H1 (cell line): Measurements from ENCODE around the gene SNTG2. TPM values are rescaled to one million over a fixed set of nuclear protein-coding genes. Genes with fewer than 3 reads are reported as not detected.

Source experiments
- KDM5A ChIP-seq: fragments of 200-600 bp; IDR thresholded peaks from 2 replicates; pipeline ENCODE4 v1.7.1; 2012; ENCODE audit warnings: mild to moderate bottlenecking, low read length, inconsistent platforms, mixed read lengths
- MAX ChIP-seq: IDR thresholded peaks from 2 replicates; pipeline ENCODE4 v1.6.1; 2012; ENCODE audit warnings: inconsistent platforms
- PHF8 ChIP-seq: fragments of 200-600 bp; sonication (generic); conservative IDR thresholded peaks from 2 replicates; pipeline ENCODE4 v1.7.1; 2012; ENCODE audit warnings: low read depth, mild to moderate bottlenecking, inconsistent platforms, low read length, moderate library complexity
- RAD21 ChIP-seq, 2 experiments: IDR thresholded peaks in 1 of 2; conservative IDR thresholded peaks in 1 of 2; 2 replicates each; pipeline ENCODE4 v1.6.1; 2011; ENCODE audit warnings: low read depth in 2 of 2, low read length in 2 of 2, improper control_type of control experiment in 1 of 2, inconsistent platforms in 1 of 2, mild to moderate bottlenecking in 1 of 2, moderate library complexity in 1 of 2
- RFX5 ChIP-seq: IDR thresholded peaks from 2 replicates; pipeline ENCODE4 v1.6.1; 2011; ENCODE audit warnings: low read depth, low read length, improper control_type of control experiment, borderline replicate concordance
- SP2 ChIP-seq: IDR thresholded peaks from 2 replicates; pipeline ENCODE4 v1.6.1; 2012; ENCODE audit warnings: mild to moderate bottlenecking, low read length, inconsistent platforms
- SP4 ChIP-seq: IDR thresholded peaks from 2 replicates; pipeline ENCODE4 v1.6.1; 2012; ENCODE audit warnings: low read length, inconsistent platforms
- SRF ChIP-seq: IDR thresholded peaks from 2 replicates; pipeline ENCODE4 v1.6.1; 2011; ENCODE audit warnings: mild to moderate bottlenecking, low read depth, low read length, moderate library complexity
- SUZ12 ChIP-seq: fragments of 200-600 bp; sonication (generic); IDR thresholded peaks from 2 replicates; pipeline ENCODE4 v1.6.1; 2012; ENCODE audit warnings: mild to moderate bottlenecking, inconsistent platforms, low read length, moderate library complexity, mixed read lengths
- polyA plus RNA-seq, 7 experiments: library from polyadenylated mRNA; depleted of rRNA in 3 of 7; stranded (reverse) in 5 of 7; unstranded in 2 of 7; fragments of >200 nt in 5 of 7; fragments of 200-250 nt in 2 of 7; gene quantifications; 1 replicate in 5 of 7; 2 replicates in 1 of 7; 4 replicates in 1 of 7; pipeline versions ENCODE4 v1.2.1 to v1.2.3, GENCODE V29; 2011 to 2013; ENCODE audit warnings: missing spikeins in 2 of 7, mixed read lengths in 2 of 7
- total RNA-seq: library from RNA; stranded (reverse); fragmentation: NEBNext Ultra II Directional; extraction: Animal tissue kit (Norgen Biotek cat#: 25700); gene quantifications from 2 replicates; pipeline ENCODE4 v1.2.1, GENCODE V29; 2021

The SNTG2 gene
- total and polyA plus RNA-seq, 2 of the 8 experiments (the other 6 are each of a cell fraction or from before 2014, with no cell fraction given): 6.6 to 18.1 TPM

DNA sequence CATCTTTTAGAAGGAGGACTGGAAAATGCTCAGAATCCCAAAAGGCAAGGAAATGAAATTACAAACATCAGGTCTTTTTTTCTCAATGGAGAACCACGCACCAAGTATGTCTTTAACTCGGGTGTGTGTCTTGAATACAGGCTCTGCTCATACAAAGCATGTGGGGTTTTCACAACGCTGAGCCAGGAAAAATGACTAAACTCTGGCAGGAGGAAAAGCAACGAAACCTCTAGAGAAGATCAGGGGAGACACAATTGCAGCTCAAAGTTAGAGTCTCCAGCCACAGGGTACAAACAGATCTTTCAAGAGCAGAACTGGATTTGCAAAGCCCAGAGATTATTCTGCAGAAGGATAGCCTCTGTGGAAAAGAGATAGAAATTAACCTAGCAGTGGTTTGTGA lies 419.8 kb downstream of the SNTG2 start (continued):
- TF ChIP-seq SUZ12: no peak
- TF ChIP-seq SRF: no peak
- TF ChIP-seq KDM5A: no peak
- TF ChIP-seq SP2: no peak
- no peak for TF ChIP-seq SP4
- TF ChIP-seq PHF8: no peak
- TF ChIP-seq MAX: no peak
- no peak for TF ChIP-seq RFX5
- TF ChIP-seq RAD21 (IDR thresholded peaks at IDR 0.05 in 1 of 2, conservative IDR thresholded peaks at IDR 0.05 in 1 of 2; ENCODE audit: low read depth in 2 of 2, low read length in 2 of 2): no peak
